ENCODE data around the gene NTHL1. TPM values are rescaled to one million over a fixed set of nuclear protein-coding genes. Genes with fewer than 3 reads are reported as not detected.

Gene NTHL1
- polyA plus RNA-seq, 1 experiment = 10.7 TPM

GRCh38 chr16:2023092-2024031 lies 24.3 kb downstream of the NTHL1 start:
- Histone ChIP-seq H3K27me3 (ENCODE audit: control insufficient read depth, insufficient read depth, low read length) (peaks cover 5% of the 10 kb centered on the region), H3K9me3 (ENCODE audit: control insufficient read depth, insufficient read depth, low read length) (no peaks in the 10 kb centered on the region; the same call in 1 of the 2 replicates), H3K27ac (ENCODE audit: low read depth, low read length) (peak overlapping the region; percentile 21), H3K4me3 (ENCODE audit: low read depth, low read length) (peak overlapping the region; percentile 40)
- TF ChIP-seq CTCF (IDR thresholded peaks at IDR 0.05; ENCODE audit: low read depth, low read length) = peak; percentile 87
- peak; percentile 66 for DNase-seq (ENCODE audit: low read depth, low spot score)
- ChIA-PET POLR2A (interaction anchor here (0.6 to 3.8 kb wide), 7 partner anchors 16 to 231 kb away, joined by 3 to 22 read pairs (median 6); partner anchors contain the start of genes NTHL1, TRAF7 and TSC2), CTCF (interaction anchor here (0.6 to 5.4 kb wide), 20 partner anchors 9 to 130 kb away, joined by 3 to 87 read pairs (median 4); partner anchors contain the start of genes NTHL1 and TSC2)

GRCh38 chr16:2022723-2023091 lies 24.9 kb downstream of the NTHL1 start:
- ChIA-PET CTCF (interaction anchor here (0.6 to 5.4 kb wide), 23 partner anchors 9 to 133 kb away, joined by 3 to 87 read pairs (median 4); partner anchors contain the start of genes NTHL1, TRAF7 and TSC2), POLR2A (interaction anchor here (0.6 to 3.8 kb wide), 9 partner anchors 11 to 232 kb away, joined by 3 to 22 read pairs (median 6); partner anchors contain the start of genes NTHL1, TRAF7 and TSC2)
- H3K4me3 ChIP-seq (ENCODE audit: low read depth, low read length) = peak overlapping the region; percentile 40
- DNase-seq (ENCODE audit: low read depth, low spot score) = no peak
- H3K27me3 ChIP-seq (ENCODE audit: control insufficient read depth, insufficient read depth, low read length) = peaks cover 5% of the 10 kb centered on the region
- TF ChIP-seq CTCF (IDR thresholded peaks at IDR 0.05; ENCODE audit: low read depth, low read length) = no peak
- H3K27ac ChIP-seq (ENCODE audit: low read depth, low read length) = no peak overlapping the region
- H3K9me3 ChIP-seq (ENCODE audit: control insufficient read depth, insufficient read depth, low read length) = no peaks in the 10 kb centered on the region; the same call in 1 of the 2 replicates

GRCh38 chr16:2019921-2020831 lies 27.5 kb downstream of the NTHL1 start:
- H3K27ac ChIP-seq (ENCODE audit: low read depth, low read length) = no peak overlapping the region
- peak overlapping the region; percentile 4; the same call in 1 of the 2 replicates for H3K4me3 ChIP-seq (ENCODE audit: low read depth, low read length)
- H3K9me3 ChIP-seq (ENCODE audit: control insufficient read depth, insufficient read depth, low read length) = no peaks in the 10 kb centered on the region
- no peak for TF ChIP-seq CTCF (IDR thresholded peaks at IDR 0.05; ENCODE audit: low read depth, low read length)
- peaks cover 5% of the 10 kb centered on the region for H3K27me3 ChIP-seq (ENCODE audit: control insufficient read depth, insufficient read depth, low read length)
- DNase-seq (ENCODE audit: low read depth, low spot score) = no peak
- ChIA-PET CTCF (interaction anchor here (1.6 kb wide), 1 partner anchor 36 kb away, joined by 3 read pairs; no protein-coding TSS in a partner anchor), POLR2A (interaction anchor here (0.6 kb wide), 1 partner anchor 135 kb away, joined by 3 read pairs; the partner anchor contains the start of gene TRAF7)

GRCh38 chr16:2019518-2019920 lies 28.1 kb downstream of the NTHL1 start, which contains the start of gene NPW:
TSS of gene NPW (plus strand) at chr16:2019785.
- Histone ChIP-seq H3K9me3 (ENCODE audit: control insufficient read depth, insufficient read depth, low read length) (no peaks in the 10 kb centered on the region), H3K27ac (ENCODE audit: low read depth, low read length) (no peak within 1 kb of the TSS), H3K27me3 (ENCODE audit: control insufficient read depth, insufficient read depth, low read length) (peaks cover 5% of the 10 kb centered on the region), H3K4me3 (ENCODE audit: low read depth, low read length) (peak within 1 kb of the TSS; percentile 4; the same call in 1 of the 2 replicates)
- ChIA-PET POLR2A (interaction anchor here (0.6 kb wide), 1 partner anchor 136 kb away, joined by 3 read pairs; the partner anchor contains the start of gene TRAF7), CTCF (interaction anchor here (1.6 kb wide), 1 partner anchor 37 kb away, joined by 3 read pairs; no protein-coding TSS in a partner anchor)
- no peak for DNase-seq (ENCODE audit: low read depth, low spot score)
- TF ChIP-seq CTCF (IDR thresholded peaks at IDR 0.05; ENCODE audit: low read depth, low read length) = no peak
